ENCODE measurements around the gene RIPOR1.
"Not testable (repeated sequence)": the region's sequence is repeated elsewhere in the genome, so short reads cannot be mapped to it uniquely, and the experiment has no call there.

Gene RIPOR1, protein sequence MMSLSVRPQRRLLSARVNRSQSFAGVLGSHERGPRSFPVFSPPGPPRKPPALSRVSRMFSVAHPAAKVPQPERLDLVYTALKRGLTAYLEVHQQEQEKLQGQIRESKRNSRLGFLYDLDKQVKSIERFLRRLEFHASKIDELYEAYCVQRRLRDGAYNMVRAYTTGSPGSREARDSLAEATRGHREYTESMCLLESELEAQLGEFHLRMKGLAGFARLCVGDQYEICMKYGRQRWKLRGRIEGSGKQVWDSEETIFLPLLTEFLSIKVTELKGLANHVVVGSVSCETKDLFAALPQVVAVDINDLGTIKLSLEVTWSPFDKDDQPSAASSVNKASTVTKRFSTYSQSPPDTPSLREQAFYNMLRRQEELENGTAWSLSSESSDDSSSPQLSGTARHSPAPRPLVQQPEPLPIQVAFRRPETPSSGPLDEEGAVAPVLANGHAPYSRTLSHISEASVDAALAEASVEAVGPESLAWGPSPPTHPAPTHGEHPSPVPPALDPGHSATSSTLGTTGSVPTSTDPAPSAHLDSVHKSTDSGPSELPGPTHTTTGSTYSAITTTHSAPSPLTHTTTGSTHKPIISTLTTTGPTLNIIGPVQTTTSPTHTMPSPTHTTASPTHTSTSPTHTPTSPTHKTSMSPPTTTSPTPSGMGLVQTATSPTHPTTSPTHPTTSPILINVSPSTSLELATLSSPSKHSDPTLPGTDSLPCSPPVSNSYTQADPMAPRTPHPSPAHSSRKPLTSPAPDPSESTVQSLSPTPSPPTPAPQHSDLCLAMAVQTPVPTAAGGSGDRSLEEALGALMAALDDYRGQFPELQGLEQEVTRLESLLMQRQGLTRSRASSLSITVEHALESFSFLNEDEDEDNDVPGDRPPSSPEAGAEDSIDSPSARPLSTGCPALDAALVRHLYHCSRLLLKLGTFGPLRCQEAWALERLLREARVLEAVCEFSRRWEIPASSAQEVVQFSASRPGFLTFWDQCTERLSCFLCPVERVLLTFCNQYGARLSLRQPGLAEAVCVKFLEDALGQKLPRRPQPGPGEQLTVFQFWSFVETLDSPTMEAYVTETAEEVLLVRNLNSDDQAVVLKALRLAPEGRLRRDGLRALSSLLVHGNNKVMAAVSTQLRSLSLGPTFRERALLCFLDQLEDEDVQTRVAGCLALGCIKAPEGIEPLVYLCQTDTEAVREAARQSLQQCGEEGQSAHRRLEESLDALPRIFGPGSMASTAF

DNA sequence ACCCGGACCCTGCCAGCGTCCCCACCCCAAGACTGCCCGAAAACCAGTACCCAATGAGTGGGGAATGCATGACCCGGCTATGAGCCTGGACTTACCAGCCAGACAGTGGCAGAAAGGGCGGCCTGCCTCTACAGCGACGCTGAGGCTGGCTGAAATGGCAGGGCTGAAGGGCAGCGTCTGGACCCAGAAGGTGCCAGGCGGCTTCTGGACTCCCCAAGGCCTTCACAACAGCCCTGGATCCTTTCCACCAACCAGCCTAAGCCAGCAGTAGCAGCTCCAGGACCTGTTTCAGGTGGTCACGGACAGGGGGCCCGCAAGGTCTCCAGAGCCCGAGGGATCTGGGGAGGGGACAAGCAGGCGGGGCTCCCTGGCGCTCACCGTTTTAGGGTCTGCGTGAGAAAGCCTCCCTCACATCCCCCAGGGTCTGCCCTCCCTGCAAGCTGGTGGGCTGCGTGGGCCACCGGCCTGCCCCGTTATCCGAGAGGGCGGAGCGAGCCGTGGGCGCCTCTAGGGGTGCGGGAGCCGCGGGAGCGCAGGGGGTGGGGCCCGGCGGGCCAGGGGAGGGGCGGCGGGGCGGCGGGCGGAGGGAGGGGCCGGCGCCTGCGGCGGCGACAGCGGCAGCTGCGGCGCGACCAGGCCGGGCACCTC, at the start of gene RIPOR1:
RIPOR1 (plus strand) TSS at position 608 of the 648 bp plus-strand sequence. CDS start 9,618 bp downstream, outside the sequence.
- DNase-seq = peak; percentile 19

DNA sequence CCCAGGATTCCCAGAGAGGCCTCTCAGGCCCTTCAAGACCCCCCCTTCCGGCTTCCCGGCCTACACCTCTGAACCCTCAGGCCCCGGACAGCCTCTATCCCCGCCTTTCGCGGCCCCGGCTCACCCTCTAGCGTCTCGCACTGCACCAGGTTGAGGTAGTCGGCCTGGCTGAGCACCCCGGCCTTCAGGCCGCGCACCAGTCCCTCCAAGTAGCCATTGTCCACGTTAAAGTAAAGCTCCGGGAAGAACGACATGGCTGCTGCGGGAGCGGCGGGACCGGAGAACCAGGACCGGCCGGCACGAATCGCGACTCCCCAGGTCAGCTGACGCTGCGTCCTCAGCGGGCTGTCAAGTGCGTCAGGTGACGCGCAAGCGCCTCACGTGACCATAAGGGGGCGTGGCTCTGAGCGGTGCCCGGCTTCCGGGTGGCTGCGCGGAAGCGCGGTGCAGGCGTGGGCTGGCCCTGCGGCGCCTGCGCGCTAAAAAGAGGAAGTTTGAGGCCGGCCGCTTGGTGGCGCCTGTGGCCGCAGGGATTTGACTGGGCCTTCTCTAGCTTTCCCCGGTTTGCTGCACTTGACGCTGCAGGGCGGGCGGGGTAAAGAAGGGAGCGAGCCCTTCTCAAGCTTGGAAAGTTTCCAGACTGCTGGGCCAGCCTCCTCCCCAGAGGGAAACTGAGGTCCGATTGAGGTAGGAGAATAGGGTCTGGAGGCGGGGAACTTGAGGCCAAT, 47.6 kb upstream of the RIPOR1 start, which contains the start of gene ATP6V0D1:
ATP6V0D1 (minus strand) TSS at position 325 of the 728 bp plus-strand sequence; CDS start at position 254, 71 bp downstream.
- peak; percentile 96 for DNase-seq

DNA sequence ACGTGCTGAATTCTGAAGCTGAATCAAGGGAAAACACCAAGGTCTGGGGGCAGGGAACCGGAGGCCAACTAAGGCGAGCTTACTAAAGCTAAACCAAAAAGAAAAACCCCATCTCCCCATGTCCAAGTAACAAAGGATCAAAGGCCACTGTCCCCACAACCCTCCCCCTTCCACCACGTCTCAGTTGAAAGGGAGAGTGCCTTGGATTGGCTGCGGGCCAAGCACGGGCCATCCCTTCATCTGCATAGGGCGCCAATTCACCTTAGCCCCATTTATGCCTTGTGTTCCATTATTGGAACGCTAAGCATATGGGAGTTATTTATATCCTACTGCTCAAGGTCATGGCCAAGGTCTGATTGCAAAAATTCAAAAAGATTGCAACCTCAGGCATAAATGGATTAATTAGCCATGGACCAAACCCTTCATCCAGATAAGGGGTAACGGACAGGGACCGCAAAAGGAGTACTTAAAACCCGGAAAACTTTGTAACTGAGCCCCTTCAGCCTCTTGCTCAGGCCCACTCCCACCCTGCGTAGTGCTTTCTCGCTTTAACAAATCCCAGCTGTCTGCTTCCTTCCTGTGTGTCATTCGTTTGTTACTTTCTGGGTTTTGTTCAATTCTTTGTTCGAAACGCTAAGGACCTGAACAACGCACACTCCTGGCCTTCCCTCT, 46.9 kb upstream of the RIPOR1 start:
- peak; percentile 17 for DNase-seq

DNA sequence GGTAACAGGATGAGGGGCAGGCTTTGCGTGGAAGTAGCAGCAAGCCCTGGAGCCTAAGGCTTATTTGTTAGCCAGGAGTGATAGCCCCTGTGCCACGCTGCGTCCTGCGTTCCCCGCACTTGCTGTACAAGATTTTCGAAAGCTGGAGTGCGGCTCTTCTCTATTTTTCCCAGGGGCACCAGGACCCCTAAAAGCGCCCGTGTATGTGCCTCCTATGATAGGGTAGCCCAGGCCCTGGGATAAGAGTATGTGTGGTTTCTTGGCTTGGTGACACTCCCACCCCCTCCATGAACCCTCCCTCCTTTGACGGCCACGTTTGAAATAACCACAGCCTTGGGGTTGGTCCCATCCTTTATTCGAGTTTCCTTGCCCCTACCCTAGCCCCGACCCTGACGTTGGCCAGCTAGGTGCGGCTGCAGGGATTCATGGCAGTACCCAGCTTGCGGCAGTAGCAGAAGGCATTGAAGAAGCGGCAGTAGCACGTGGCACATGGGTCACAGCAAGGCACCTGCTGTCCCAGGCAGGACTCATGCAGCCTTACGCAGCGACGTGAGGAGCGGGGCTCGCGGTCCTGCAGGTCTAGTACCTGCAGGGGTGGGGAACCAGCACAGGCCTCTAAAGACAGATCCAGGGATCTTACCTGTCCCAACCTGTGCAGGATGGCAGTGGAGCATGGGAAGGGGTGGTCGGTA, 46.2 kb upstream of the RIPOR1 start:
- no peak for DNase-seq

DNA sequence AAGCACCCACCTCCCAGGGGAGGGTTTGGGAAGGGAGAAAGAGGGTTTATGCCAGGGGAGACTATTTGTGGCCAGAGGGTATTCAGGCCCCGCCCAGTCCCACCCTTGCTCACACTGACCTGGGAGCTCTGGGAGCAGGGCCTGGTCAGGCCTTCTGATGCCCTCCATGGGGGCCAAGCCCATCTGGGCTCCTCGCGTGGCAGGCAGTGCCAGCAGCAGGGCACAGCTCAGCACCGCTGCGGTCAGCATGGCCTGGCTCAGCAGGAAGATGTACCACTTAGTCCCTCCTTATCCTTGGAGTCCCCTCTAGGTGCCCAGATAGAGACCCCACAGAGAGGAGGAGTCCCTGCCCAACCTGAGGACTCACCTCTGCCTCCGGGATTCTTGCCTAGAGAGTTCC, 45.5 kb upstream of the RIPOR1 start, which contains the start of gene AGRP:
AGRP (minus strand) TSS at position 398 of the 400 bp plus-strand sequence; CDS start at position 249, 149 bp downstream.
- no peak for DNase-seq

GRCh38 chr16:67483731-67484525, 44.7 kb upstream of the RIPOR1 start:
- DNase-seq = no peak

- DNase-seq = no peak
These were observed 41.8 kb upstream of the RIPOR1 start for GRCh38 chr16:67486805-67487204.

GRCh38 chr16:67487561-67487960, 41.1 kb upstream of the RIPOR1 start:
- DNase-seq = not testable (repeated sequence)

DNA sequence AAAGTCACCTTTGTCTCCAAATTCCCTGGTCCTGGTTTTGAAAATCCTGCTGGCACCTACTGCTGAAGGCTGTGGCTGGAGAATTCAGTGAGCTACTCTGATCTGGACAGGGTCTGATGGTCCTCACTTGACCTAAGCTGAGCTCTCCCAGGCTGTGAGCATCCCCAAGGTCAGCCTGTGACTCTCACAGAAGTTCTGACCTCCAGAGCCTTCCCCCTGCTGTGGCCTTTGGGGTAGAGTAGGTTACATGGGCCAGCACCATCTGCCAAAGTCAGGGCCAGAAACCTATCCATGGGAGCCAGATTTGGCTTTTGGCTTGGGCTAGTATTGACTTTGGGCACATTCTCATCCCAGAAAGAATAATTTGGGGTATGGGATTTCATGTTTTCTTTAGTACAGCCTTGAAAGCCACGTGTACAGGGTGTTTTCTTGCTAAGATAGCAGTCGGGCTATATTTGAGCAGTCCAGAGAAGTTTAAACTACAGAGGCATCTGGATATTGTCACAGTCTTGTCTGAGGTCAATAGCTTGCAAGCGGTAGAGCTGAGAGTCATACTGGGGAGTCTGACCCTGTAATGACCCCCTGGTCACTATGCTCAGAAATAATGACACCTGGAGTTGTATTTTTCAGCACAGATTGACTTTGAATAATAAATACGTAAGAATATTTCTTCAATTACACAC, 39.1 kb upstream of the RIPOR1 start:
- DNase-seq = no peak

GRCh38 chr16:67490335-67491096, 38.1 kb upstream of the RIPOR1 start:
- DNase-seq = no peak

DNA sequence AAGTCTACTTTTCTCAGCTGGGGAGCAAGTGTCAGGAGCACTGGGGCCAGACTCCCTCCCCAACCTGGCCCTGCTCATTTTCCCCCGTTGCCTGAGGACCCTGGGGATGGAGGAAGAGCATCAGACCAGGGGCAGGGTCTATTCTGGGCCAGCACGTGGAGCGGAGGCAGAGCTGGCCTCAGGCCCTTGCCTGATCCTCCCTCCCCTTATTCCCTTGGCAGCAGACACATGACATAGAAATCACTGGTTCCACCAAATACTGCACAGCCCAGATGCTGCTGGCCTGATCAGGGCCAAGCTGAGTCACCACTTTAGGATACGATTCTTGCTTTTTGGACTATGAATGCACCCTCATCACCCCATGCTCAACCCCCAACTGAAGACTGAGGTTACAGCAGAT, 29.5 kb upstream of the RIPOR1 start:
- DNase-seq = no peak

GRCh38 chr16:67504031-67505021, 24.3 kb upstream of the RIPOR1 start:
- DNase-seq = no peak

- no peak for DNase-seq
These were observed 22.2 kb upstream of the RIPOR1 start for GRCh38 chr16:67506468-67506867.

DNA sequence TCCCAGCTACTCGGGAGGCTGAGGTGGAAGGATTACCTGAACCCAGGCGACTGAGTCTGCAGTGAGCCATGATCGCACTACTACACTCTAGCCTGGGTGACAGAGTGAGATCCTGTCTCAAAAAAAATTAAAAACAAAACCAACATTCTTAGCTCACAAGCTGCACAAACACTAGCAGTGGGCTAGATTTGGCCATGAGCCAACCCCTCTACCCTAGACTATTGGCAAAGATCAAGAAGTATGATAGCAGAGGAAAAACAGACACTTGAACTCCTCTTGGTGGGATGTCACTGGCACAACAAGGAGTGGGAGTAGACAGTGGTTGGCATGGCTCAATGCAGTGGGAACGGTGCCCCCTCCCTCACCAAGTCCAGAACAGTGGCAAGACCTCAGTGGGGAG, 19.6 kb upstream of the RIPOR1 start:
- no peak for DNase-seq

GRCh38 chr16:67513892-67514291, 14.7 kb upstream of the RIPOR1 start:
- DNase-seq = not testable (repeated sequence)

DNA sequence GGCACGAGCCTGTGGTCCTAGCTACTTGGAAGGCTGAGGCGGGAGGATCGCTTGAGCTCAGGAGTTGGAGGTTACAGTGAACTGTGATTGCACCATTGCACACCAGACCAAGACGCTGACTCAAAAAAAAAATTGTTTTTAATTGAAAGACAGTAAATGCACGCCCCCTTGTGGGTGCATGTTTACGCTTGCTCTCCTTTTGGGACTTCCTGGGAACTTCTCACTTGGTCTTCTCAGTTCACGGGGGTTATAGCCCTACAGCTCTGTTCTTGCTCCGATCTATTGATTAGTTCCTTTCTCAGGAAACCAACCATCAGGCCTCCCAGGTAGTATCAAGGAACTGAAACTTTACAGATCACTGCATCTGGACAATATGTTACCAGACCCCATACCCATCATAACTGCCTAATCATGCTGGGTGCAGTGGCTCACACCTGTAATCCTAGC, 14.2 kb upstream of the RIPOR1 start:
- peak; percentile 61 for DNase-seq
